DND-41 (cell line): Measurements from ENCODE around the gene TSC22D1.

Experiments used
- CTCF ChIP-seq: IDR thresholded peaks from 2 replicates; pipeline ENCODE4 v1.5.1; 2012; ENCODE audit warnings: borderline replicate concordance, low read length, moderate library complexity, mild to moderate bottlenecking; ENCODE audit not compliant: poor library complexity, severe bottlenecking; ENCODE audit errors: extremely low read depth
- EZH2 ChIP-seq: IDR thresholded peaks from 3 replicates; pipeline ENCODE4 v1.6.1; 2012; ENCODE audit warnings: borderline replicate concordance, low read depth, mild to moderate bottlenecking, moderate library complexity, low read length, inconsistent platforms; ENCODE audit not compliant: severe bottlenecking

DNA sequence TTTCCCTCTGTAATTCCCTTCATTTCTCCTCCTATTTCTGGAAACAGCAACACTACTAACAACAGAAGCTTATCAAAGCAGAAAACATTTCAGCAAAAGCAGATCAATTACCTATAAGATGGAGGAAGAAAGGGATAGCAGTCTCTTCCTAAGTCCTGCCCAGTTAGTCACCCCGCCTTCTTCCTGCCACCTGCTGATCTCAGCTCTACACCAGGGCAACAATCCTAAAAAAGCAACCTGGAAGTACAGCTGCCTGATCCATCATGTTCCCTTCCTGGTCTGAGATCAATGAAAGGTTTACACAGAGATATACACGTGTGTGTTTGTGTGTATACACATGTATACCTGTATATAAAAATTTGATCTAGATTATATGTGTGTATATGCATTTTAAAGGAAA, 59.4 kb downstream of the TSC22D1 start:
- TF ChIP-seq CTCF (no peak), EZH2 (no peak)
